ENCODE results near the gene MYO5A. TPM values are rescaled to one million over a fixed set of nuclear protein-coding genes. Genes with fewer than 3 reads are reported as not detected.

MYO5A gene
- total and polyA plus RNA-seq, 2 donors (not counting 3 experiments of a cell fraction or from before 2014, with no cell fraction given) = 31.9 to 91.9 TPM

DNA sequence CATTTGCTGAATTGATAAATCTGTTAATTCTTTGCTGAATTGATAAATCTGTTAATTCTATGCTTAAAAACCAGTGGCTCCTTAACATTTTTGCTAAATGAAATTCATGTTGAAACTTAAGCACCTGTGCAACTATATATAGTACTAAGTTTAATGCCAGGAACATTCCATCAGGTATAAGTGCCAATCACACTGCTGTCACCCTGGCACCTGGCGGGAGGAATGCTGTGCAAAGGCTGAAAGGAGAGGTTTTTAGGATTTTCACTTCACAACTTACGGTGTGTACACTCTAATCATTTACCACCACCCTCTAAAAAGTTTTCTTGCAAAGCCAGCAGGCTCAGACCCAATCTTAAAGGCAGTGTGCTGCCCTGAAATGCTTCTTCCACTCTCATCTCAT lies 199.5 kb downstream of the MYO5A start:
- H4K20me1 ChIP-seq (replicated peaks; ENCODE audit: control insufficient read depth, extremely low read depth, insufficient read depth, low read length) = no peaks in the 10 kb centered on the region
- no peaks in the 10 kb centered on the region for H3K79me2 ChIP-seq (ENCODE audit: control insufficient read depth, insufficient read depth, low read length)
- no peaks in the 10 kb centered on the region for H3K9me1 ChIP-seq (replicated peaks; ENCODE audit: control insufficient read depth, extremely low read depth, insufficient read depth, low read length)
- ChIA-PET POLR2A (interaction anchor here (0.7 kb wide), 1 partner anchor 347 kb away, joined by 3 read pairs; no protein-coding TSS in a partner anchor), CTCF (interaction anchor here (0.6 kb wide), 1 partner anchor 201 kb away, joined by 4 read pairs; no protein-coding TSS in a partner anchor)
- no peak for TF ChIP-seq MYC (IDR thresholded peaks at IDR 0.05; ENCODE audit: low read depth, low read length)
- no peak for TF ChIP-seq POLR2AphosphoS5 (IDR thresholded peaks at IDR 0.05; ENCODE audit: insufficient read depth, low read depth, low read length)
- TF ChIP-seq JUN (IDR thresholded peaks at IDR 0.05; ENCODE audit: borderline replicate concordance, insufficient read depth, insufficient read length, low read depth) = no peak
- TF ChIP-seq POLR2A (IDR thresholded peaks at IDR 0.05; ENCODE audit: low read depth, low read length) = no peak
- H3K9me3 ChIP-seq (replicated peaks; ENCODE audit: control insufficient read depth, insufficient read depth, low read length) = no peaks in the 10 kb centered on the region
- H3K9ac ChIP-seq (replicated peaks; ENCODE audit: extremely low read depth, insufficient read depth, low read length) = no peak overlapping the region
- H3K4me1 ChIP-seq (ENCODE audit: control insufficient read depth, extremely low read depth, insufficient read depth, low read length) = peaks cover 6% of the 10 kb centered on the region
- BruUV-seq (replicated peaks) = no TSS peak
- intact Hi-C loops (cut with micrococcal nuclease) = no loop called here
- DNase-seq (ENCODE audit: low read depth, low spot score) (no peak), FAIRE-seq (no peak)
- no peaks in the 10 kb centered on the region for H3K27me3 ChIP-seq (ENCODE audit: control insufficient read depth in 2 of 2, insufficient read depth in 2 of 2, low read length in 2 of 2)
- H3K4me2 ChIP-seq (ENCODE audit: insufficient read depth, low read length) = no peak overlapping the region
- dilution Hi-C loops (cut with MboI; ENCODE audit: extremely low pct_ligation_motif_present, low sequenced_read_pairs) = no loop called here
- no peak overlapping the region for H2AFZ ChIP-seq (ENCODE audit: low read depth, low read length)
- no peak overlapping the region for H3K4me3 ChIP-seq (replicated peaks in 1 of 3; ENCODE audit: insufficient read depth in 1 of 3, low read depth in 1 of 3, low read length in 3 of 3)
- H3K36me3 ChIP-seq (ENCODE audit: control insufficient read depth in 2 of 2, extremely low read depth in 1 of 2, insufficient read depth in 2 of 2, low read length in 2 of 2) = peaks cover 13 to 30% of the 10 kb centered on the region in 2 experiments
- H3K27ac ChIP-seq (ENCODE audit: insufficient read depth, low read depth, low read length) = no peak overlapping the region

DNA sequence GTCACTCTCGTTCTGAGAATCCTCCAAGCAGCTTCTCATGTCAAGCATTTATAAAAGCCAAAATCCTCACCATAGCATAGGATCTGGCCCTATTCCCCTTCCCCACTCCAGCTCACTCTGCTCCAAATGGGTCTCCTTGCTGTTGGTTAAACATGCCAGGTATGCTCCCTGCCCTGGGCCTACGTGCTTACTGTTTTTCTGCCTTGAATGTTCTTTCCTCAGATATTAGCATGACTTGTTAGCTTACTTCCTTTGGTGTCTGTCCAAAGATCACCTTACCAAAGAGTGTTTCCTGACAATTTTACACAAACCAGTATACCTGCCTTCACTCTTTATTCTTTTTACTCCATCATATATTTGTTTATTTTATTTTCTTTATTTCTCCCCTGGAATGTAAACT lies 200.0 kb downstream of the MYO5A start:
- Histone ChIP-seq H3K4me1 (ENCODE audit: control insufficient read depth, extremely low read depth, insufficient read depth, low read length) (peaks cover 6% of the 10 kb centered on the region), H3K4me3 (replicated peaks in 1 of 3; ENCODE audit: insufficient read depth in 1 of 3, low read depth in 1 of 3, low read length in 3 of 3) (no peak overlapping the region), H3K9ac (replicated peaks; ENCODE audit: extremely low read depth, insufficient read depth, low read length) (no peak overlapping the region), H4K20me1 (replicated peaks; ENCODE audit: control insufficient read depth, extremely low read depth, insufficient read depth, low read length) (no peaks in the 10 kb centered on the region), H2AFZ (ENCODE audit: low read depth, low read length) (no peak overlapping the region), H3K27ac (ENCODE audit: insufficient read depth, low read depth, low read length) (no peak overlapping the region), H3K4me2 (ENCODE audit: insufficient read depth, low read length) (no peak overlapping the region), H3K9me3 (replicated peaks; ENCODE audit: control insufficient read depth, insufficient read depth, low read length) (no peaks in the 10 kb centered on the region), H3K79me2 (ENCODE audit: control insufficient read depth, insufficient read depth, low read length) (no peaks in the 10 kb centered on the region), H3K27me3 (ENCODE audit: control insufficient read depth in 2 of 2, insufficient read depth in 2 of 2, low read length in 2 of 2) (no peaks in the 10 kb centered on the region), H3K36me3 (ENCODE audit: control insufficient read depth in 2 of 2, extremely low read depth in 1 of 2, insufficient read depth in 2 of 2, low read length in 2 of 2) (peaks cover 13 to 32% of the 10 kb centered on the region in 2 experiments), H3K9me1 (replicated peaks; ENCODE audit: control insufficient read depth, extremely low read depth, insufficient read depth, low read length) (no peaks in the 10 kb centered on the region)
- BruUV-seq (replicated peaks) = no TSS peak
- FAIRE-seq = no peak
- ChIA-PET CTCF (interaction anchor here (0.6 to 1.4 kb wide), 4 partner anchors 11 to 407 kb away, joined by 3 to 4 read pairs (median 3); no protein-coding TSS in a partner anchor), POLR2A (no interaction called here)
- TF ChIP-seq POLR2AphosphoS5 (IDR thresholded peaks at IDR 0.05; ENCODE audit: insufficient read depth, low read depth, low read length) = no peak
- no peak for TF ChIP-seq EZH2 (IDR thresholded peaks at IDR 0.05; ENCODE audit: borderline replicate concordance, low read depth, low read length, severe bottlenecking)
- TF ChIP-seq GATA2 (IDR thresholded peaks at IDR 0.05; ENCODE audit: insufficient read depth, insufficient read length, low read depth, low read length) = no peak
- TF ChIP-seq JUN (IDR thresholded peaks at IDR 0.05; ENCODE audit: borderline replicate concordance, insufficient read depth, insufficient read length, low read depth) = no peak
- TF ChIP-seq MAX (IDR thresholded peaks at IDR 0.05; ENCODE audit: insufficient read depth, insufficient read length) = no peak
- TF ChIP-seq FOS (IDR thresholded peaks at IDR 0.05; ENCODE audit: borderline replicate concordance, insufficient read depth, low read length) = no peak
- TF ChIP-seq MYC (IDR thresholded peaks at IDR 0.05; ENCODE audit: low read depth, low read length) = no peak
- no peak for TF ChIP-seq POLR2A (IDR thresholded peaks at IDR 0.05; ENCODE audit: low read depth, low read length)
- TF ChIP-seq CTCF (IDR thresholded peaks at IDR 0.05; ENCODE audit: extremely low read depth in 1 of 2, insufficient read depth in 1 of 2, low read depth in 1 of 2, low read length in 2 of 2) = no peak
- dilution Hi-C loops (cut with MboI; ENCODE audit: extremely low pct_ligation_motif_present, low sequenced_read_pairs) (no loop called here), intact Hi-C loops (cut with micrococcal nuclease) (no loop called here)
- DNase-seq (ENCODE audit: low read depth, low spot score) = no peak

All from endothelial cell of umbilical vein (primary cell).